ENCODE results near the gene GNAI2.
"Not testable (repeated sequence)": the region's sequence is repeated elsewhere in the genome, so short reads cannot be mapped to it uniquely, and the experiment has no call there.

Gene GNAI2

GRCh38 chr3:50226888-50227389 lies 9.1 kb upstream of the GNAI2 start:
- TF ChIP-seq CTCF (IDR thresholded peaks at IDR 0.05; ENCODE audit: low read length, missing control alignments): no peak
- peak; percentile 38 for DNase-seq (ENCODE audit: low read depth)
- H3K4me3 ChIP-seq (replicated peaks; ENCODE audit: low read depth, low read length): peak overlapping the region; percentile 56

GRCh38 chr3:50227390-50228183 lies 8.4 kb upstream of the GNAI2 start:
- peak overlapping the region; percentile 72 for H3K4me3 ChIP-seq (replicated peaks; ENCODE audit: low read depth, low read length)
- peak; percentile 90 for DNase-seq (ENCODE audit: low read depth)
- peak; percentile 32 for TF ChIP-seq CTCF (IDR thresholded peaks at IDR 0.05; ENCODE audit: low read length, missing control alignments)

GRCh38 chr3:50228184-50228763 lies 7.7 kb upstream of the GNAI2 start:
- not testable (repeated sequence) for DNase-seq (ENCODE audit: low read depth)
- peak overlapping the region; percentile 72 for H3K4me3 ChIP-seq (replicated peaks; ENCODE audit: low read depth, low read length)

GRCh38 chr3:50229490-50229889 lies 6.5 kb upstream of the GNAI2 start:
- no peak for TF ChIP-seq CTCF (IDR thresholded peaks at IDR 0.05; ENCODE audit: low read length, missing control alignments)
- H3K4me3 ChIP-seq (replicated peaks; ENCODE audit: low read depth, low read length): no peak overlapping the region
- no peak for DNase-seq (ENCODE audit: low read depth)

GRCh38 chr3:50230104-50230793 lies 5.8 kb upstream of the GNAI2 start:
- DNase-seq (ENCODE audit: low read depth): no peak
- TF ChIP-seq CTCF (IDR thresholded peaks at IDR 0.05; ENCODE audit: low read length, missing control alignments): no peak

GRCh38 chr3:50230794-50231125 lies 5.2 kb upstream of the GNAI2 start:
- no peak for TF ChIP-seq CTCF (IDR thresholded peaks at IDR 0.05; ENCODE audit: low read length, missing control alignments)
- DNase-seq (ENCODE audit: low read depth): peak; percentile 30
- no peak overlapping the region for H3K4me3 ChIP-seq (replicated peaks; ENCODE audit: low read depth, low read length)

More at GRCh38 chr3:50230104-50230793, 5.8 kb upstream of the GNAI2 start:
- H3K4me3 ChIP-seq (replicated peaks; ENCODE audit: low read depth, low read length): no peak overlapping the region

- no peak for TF ChIP-seq CTCF (IDR thresholded peaks at IDR 0.05; ENCODE audit: low read length, missing control alignments)
- no peak overlapping the region for H3K4me3 ChIP-seq (replicated peaks; ENCODE audit: low read depth, low read length)
- DNase-seq (ENCODE audit: low read depth): no peak
Observed at GRCh38 chr3:50231581-50231980, 4.4 kb upstream of the GNAI2 start.

Measured in fibroblast of pulmonary artery (primary cell).